HEK293 (cell line): ENCODE measurements around the gene NENF.

Source experiments
- CTCF ChIP-seq: fragments of 450-650 bp; formaldehyde crosslinking; IDR thresholded peaks from 2 replicates; pipeline ENCODE4 v1.5.1; 2016; ENCODE audit warnings: missing biosample characterization, missing genetic modification characterization
- PBX3 ChIP-seq: sonication (generic); formaldehyde crosslinking; IDR thresholded peaks from 2 replicates; pipeline ENCODE4 v1.8.1; 2022; ENCODE audit warnings: mild to moderate bottlenecking, moderate library complexity, missing genetic modification reagents
- ZBTB49 ChIP-seq: fragments of 450-650 bp; formaldehyde crosslinking; IDR thresholded peaks from 2 replicates; pipeline ENCODE4 v1.5.1; 2016; ENCODE audit warnings: missing biosample characterization, missing genetic modification characterization, low read depth
- ZFHX2 ChIP-seq: fragments of 450-650 bp; formaldehyde crosslinking; conservative IDR thresholded peaks from 2 replicates; pipeline ENCODE4 v1.5.1; 2016; ENCODE audit warnings: missing biosample characterization, missing genetic modification characterization
- ZNF426 ChIP-seq: fragments of 450-650 bp; formaldehyde crosslinking; IDR thresholded peaks from 2 replicates; pipeline ENCODE4 v1.5.1; 2017; ENCODE audit warnings: missing biosample characterization, missing genetic modification characterization, mild to moderate bottlenecking, inconsistent platforms, moderate library complexity

- no peak for TF ChIP-seq ZFHX2 (tag by site-specific recombination)
- no peak for TF ChIP-seq ZBTB49 (tag by site-specific recombination)
- no peak for TF ChIP-seq PBX3 (CRISPR knock-in tag)
- TF ChIP-seq CTCF (tag by site-specific recombination): no peak
- no peak for TF ChIP-seq ZNF426 (tag by site-specific recombination)
Observed at GRCh38 chr1:212457740-212458338, 25.1 kb downstream of the NENF start.
